ENCODE measurements around the gene PHF13.
"Not testable (repeated sequence)": the region's sequence is repeated elsewhere in the genome, so short reads cannot be mapped to it uniquely, and the experiment has no call there.

The PHF13 gene

DNA sequence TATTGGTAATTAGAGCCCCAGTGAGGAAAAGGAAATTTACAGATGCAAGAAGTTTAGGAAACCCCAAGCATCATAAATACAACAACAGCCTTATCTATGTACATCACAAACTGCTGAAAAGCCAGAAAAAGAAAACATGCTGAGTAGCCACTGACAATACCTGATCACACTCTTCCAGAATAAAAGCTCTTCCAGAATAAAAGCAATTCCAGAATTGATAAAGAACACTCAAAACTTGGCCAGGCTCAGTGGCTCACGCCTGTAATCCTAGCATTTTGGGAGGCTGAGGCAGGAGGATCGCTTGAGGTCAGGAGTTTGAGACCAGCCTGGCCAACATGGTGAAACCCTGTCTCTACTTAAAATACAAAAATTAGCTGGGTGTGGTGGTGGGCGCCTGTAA, 27.3 kb downstream of the PHF13 start:
- not testable (repeated sequence) for H3K27ac ChIP-seq, H3K4me3 ChIP-seq

DNA sequence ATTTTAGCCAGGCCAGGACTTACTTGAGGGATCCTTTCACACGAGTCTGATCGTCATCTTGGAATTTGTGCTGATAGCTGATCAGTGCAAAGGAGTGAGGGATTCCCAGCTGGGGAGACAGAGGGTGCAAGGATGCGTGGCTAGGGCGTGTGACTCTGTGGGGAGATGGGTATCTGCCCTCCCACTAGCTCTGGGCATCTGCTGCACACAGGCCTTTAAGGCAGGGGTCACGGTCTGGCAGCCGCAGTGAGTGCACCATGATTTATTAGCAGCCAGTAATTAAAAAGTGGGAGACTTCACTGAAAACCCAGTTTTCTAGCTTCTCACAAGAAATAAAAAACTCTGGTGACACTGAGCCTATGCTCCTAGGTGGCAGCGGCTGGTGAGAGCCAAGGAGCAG, 31.5 kb downstream of the PHF13 start:
- H3K27ac ChIP-seq: no peak overlapping the region
- H3K4me3 ChIP-seq: no peak overlapping the region

DNA sequence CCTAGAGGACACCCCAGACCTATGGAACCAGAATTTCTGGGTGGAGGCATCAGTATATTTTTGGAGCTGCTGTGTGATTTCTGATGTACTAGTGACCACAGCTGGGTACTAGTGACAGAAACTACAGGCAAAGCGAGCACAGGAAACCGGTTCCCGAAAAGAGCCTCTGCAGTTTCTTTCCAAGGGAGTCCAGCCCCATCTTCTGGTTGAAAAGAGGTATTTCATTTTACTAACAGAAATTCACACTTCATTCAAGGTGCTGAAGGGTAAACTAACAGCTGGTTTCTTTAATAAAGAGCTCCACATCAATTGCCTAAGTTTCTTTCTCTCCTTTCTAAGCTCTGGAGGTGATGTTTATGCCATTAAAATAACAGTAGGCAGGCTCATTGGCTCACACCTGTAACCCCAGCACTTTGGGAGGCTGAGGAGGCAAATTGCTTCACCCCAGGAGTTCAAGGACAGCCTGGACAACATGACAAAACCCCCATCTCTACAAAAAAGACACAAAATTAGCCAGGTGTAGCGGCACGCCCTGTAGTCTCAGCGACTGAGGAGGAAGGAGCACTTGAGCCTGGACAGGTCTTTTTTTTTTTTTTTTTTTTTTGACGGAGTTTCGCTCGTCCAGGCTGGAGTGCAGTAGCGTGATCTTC, 33.1 kb downstream of the PHF13 start:
- H3K27ac ChIP-seq: no peak overlapping the region
- no peak overlapping the region for H3K4me3 ChIP-seq

DNA sequence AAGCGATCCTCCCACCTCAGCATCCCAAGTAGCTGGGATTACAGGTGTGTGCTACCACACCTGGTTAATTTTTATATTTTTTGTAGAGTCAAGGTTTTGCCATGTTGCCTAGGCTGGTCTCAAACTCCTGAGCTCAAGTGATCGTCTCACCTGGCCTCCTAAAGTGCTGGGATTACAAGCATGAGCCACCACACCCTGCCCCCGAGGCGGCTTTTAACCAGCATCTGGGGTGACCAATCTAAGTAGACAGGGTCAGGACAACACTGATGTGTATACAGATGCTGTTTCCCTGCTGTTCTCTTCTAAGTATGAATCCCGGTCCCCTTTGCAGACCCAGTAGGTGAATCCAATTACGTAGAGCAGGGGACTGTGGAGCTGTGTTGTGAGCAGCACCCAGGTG, 35.0 kb downstream of the PHF13 start:
- Histone ChIP-seq H3K4me3 (no peak overlapping the region), H3K27ac (no peak overlapping the region)

DNA sequence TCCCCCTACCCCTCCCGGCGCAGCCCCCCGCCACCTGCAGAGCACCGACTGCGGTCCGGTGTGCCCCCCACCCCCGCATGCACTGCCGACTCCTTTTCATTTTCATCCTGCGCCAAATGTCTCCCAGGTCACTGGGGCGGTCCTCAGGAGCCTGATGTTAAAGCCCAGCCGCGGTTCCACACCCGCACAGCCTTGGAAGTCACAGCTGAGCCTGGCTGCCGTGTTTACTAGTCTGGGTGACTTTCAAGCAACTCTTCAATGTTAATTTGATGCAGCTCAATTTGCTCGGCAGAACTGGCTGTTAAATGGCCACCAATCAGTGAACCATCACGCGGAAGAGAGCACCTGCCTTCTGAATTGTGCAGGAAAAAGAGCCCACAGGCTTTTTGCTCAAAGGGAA, 38.4 kb downstream of the PHF13 start:
- H3K4me3 ChIP-seq: no peak overlapping the region
- H3K27ac ChIP-seq: no peak overlapping the region

DNA sequence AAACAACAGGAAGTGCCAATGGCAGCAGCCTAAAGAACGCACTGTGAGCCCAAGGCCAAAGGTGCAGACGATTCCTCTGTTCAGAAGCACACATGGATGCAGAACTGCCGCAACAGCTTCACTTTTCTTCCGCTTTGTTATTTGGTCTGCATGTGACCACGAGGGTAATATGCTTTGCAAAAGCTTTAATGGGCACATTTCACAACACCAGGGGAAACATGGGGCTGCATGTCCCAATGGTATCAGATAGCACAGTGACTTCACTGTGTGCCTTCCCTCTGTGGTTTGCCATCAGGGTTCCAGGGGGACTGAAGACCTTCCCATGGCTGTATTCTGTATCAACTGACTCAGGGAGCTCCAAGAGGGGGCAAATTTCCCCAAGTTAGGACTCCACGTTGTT, 39.5 kb downstream of the PHF13 start:
- H3K27ac ChIP-seq: no peak overlapping the region
- H3K4me3 ChIP-seq: no peak overlapping the region

DNA sequence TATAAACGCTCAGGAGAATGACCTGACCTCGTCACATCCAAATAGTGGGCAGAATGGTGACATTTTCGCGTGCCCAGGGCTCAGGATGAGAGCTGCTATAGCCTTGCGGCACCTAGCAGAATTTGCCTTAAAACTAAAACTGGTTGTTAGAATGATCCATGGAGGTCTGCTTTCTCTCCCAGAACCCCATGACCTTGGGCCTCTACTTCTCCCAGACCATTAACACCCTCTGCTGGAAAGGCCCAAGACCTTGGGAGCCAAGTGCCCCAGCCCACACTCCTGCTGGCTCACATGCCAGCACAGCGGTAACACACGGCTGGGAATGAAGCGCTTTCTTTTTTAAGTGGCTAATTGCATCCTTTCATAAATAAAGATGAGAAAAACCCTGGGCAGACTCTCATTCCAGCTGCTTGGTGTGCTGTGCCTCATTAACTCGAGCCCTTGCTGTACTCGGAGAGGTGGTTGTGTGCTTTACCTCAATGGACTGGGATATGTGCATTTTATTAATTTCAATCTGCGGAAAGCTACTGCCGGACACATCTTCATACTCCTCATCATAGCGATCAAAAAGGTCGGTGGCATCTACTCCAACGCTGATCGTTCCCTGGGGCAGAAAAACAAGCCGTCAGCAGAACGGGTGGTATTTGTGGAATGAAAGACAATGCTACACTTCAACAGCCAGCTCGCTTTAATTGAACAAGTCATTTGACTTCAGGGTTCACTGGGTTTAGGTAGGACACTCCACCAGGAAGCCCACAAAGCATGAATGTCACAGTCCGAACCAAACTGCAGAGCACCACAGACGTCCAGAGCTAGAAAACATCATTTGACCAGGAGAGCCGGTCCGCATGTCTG, 40.1 kb downstream of the PHF13 start:
- H3K4me3 ChIP-seq: no peak overlapping the region
- H3K27ac ChIP-seq: no peak overlapping the region

DNA sequence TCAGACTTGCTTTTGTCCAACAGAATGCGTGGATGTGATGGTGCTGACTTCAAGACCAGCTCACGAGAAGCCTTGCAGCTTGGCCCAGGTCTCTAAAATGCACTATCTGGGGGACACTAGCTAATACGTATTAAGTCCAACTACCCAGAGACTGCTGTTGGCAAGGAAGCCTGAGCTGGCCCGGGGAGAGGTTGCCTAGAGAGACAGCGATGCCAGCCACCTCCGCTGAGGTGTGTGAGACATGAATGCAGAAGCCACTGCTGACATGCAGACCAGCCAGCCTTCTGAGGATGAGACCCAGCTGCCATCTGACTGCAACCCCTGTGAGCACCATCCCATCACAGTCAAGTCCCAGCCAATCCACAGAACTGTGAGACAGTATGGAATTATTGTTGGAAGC, 43.6 kb downstream of the PHF13 start:
- Histone ChIP-seq H3K4me3 (no peak overlapping the region), H3K27ac (no peak overlapping the region)

DNA sequence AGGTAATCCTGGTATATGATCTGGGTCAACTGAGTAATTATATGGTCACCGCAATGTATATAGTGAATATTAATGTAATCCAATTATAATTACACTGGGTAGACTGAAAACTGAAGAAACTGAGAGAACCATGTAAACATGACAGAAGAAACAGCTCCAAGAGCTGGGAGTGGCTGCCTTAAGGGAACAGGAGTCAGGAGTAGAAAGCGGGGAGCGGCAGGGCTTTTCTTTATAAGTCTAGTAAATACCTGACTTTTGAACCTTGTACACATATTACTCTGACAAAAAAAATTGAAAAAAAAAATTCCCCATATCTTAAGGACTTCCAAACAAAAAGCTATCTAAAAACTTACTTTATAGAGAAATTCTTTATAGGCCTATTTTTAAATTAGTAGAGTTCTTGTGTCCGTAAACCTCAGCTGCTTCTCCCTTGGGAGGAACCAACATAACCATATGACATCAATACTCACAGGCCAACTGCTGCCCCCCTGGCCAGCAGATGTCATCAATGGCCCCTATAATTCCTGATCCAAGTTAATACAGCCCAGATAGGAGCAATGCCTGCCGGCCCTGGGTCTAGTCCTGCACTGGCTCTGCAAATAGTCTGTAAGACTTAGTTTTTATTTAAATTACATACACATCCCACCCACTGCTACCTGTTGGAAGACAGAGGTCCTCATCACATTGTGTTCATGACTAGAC, 45.0 kb downstream of the PHF13 start:
- H3K4me3 ChIP-seq: no peak overlapping the region
- H3K27ac ChIP-seq: no peak overlapping the region

DNA sequence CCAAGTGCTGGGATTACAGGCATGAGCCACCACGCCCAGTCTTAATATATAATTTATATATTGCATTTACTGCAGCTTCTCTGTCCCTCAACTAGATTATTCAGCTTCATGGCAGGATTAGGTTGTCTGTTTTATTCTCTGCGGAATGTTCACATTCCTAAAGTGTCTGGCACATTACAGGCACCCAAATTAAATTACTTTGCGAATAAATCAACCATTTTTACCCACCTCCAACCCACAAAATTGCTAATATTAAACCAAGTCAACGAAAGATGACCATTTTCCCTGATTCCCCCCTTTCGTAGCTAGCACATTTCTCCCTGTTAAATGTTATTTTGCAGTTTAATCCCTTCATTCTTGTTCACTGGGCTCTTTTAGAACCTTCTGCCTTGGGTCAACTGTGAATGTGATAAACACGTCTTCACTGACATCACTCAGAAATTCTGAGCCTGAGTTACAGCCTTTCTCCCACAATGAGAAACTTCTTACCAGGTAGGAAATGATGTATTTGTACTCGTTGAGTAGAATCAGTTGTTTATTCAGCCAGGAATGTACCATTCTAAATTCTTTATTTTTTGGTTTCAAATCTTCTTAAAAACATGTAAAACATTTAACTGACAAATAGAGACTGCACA, 47.0 kb downstream of the PHF13 start:
- Histone ChIP-seq H3K4me3 (no peak overlapping the region), H3K27ac (no peak overlapping the region)

DNA sequence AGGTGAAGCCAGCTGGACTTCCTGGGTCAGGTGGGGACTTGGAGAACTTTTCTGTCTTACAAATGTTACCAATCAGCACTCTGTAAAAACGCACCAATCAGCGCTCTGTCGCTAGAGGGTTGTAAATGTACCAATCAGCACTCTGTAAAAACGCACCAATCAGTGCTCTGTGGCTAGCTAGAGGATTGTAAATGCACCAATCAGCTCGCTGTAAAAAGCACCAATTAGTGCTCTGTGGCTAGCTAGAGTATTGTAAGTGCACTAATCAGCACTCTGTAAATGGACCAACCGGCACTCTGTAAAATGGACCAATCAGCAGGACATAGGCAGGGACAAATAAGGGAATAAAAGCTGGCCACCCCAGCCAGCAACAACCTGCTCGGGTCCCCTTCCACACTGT, 48.9 kb downstream of the PHF13 start:
- H3K27ac ChIP-seq, H3K4me3 ChIP-seq: not testable (repeated sequence)

DNA sequence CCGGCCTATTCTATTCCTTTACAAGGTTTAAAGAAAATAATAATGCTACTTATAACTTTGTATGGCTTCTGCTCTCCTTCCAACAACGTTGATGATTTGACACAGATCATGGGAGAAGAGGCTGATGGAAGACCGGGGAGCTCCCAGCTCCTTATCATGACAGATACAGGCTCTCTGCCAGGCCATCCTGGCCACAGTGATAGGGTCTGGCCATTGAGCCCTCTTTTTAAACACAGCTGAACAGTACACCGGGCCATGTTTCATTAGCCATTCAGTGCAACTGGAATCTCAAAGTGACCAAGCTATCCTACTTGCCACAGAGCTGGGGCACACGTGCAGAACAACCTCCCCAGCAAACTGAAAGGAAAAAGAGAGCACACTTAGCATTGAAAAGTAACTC, 53.2 kb downstream of the PHF13 start:
- Histone ChIP-seq H3K4me3 (no peak overlapping the region), H3K27ac (no peak overlapping the region)

DNA sequence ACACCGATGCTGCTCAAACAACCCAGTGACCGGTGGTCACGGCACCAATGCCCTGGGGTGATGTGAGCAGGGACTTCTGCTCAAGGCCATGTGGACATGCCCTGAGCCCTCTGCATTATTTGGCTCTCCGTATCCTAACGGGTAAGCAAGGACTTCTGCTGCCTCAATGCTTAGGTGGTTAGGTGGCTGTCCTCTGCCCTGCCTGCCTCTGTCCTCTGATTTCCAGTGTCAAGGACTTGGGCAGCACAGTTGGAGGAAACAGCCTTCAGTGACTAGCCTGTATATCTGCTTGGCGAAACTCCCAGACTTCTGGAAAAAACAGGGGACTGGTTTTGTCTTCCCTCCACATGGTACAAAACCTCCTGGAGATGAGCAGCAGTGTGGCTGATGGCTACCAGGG, 53.6 kb downstream of the PHF13 start:
- Histone ChIP-seq H3K27ac (no peak overlapping the region), H3K4me3 (no peak overlapping the region)

DNA sequence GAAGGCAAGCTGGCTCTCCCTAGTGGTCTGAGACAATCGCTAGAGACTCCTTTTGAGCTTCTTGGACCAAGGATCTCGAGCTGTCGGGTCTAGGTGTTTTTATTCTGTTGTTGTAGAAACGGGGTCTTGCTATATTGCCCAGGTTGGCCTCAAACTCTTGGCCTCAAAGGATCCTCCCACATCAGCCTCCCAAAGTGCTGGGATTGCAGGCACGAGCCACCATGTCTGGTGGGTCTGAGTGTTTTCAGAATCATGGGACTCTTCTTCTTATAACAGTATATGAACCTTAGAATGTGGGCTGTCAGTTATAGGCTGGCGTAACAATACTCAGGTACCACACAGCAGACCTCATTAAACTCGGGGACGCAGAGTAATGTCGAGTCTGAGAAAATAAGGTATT, 55.0 kb downstream of the PHF13 start:
- no peak overlapping the region for H3K27ac ChIP-seq

DNA sequence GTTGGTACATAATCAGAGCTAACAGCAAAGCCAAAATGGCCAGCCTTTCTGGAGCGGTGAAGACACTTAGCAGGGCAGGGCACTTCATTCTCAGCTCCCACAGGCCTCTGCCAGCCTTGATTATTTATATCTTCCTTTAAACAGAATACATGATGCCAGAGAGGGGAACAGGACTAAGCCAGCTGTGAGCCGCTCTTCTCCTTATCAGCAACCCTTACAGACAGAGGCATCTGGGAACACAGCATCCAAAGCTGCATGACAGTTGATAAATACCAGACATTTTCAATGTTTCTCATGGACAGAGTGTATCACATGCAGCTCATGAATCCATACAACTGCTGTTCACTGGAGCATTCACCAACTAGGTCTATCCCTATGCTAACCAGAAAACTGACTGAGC, 59.0 kb downstream of the PHF13 start:
- H3K27ac ChIP-seq: no peak overlapping the region
- H3K4me3 ChIP-seq: no peak overlapping the region

More for the DNA sequence above, 55.0 kb downstream of the PHF13 start:
- H3K4me3 ChIP-seq: no peak overlapping the region

Data from skin epidermis (tissue), 12 donors.